ENCODE results near the gene MYRF.

Gene MYRF

DNA sequence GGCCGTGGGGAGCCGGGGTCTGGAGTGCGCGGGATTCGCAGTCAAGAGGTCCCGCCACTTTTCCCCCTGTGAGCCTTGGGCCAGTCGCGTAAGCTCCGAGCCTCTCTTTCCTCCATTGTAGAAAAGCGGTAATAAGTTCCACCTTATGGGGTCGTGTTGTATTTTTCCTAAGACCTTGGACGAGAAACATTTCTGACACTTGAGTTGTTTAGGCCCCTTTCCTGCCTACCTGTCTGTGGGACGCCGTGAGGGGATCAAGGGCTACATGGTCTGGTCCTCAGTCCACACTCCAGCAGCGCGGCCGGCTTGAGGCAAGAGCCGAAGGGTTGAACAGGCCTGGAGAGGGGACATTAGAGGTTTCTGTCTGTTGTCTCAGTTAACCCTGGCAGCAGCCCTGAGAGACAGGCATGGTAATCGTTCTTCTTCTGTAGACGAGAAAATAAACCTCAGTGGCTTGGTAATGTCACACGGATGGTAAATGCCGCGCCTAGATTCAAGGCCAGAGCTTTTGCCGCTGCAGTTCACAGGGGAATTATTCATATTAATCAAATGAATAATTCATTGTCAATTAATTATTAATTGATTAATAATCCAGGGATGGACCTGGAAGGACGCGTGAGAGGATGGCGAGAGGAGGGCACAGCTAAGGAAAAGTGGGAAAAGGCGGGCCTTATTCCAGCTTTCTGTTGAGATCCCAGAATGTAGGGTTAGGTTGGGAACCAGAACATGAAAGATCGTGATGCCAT lies 40.8 kb downstream of the MYRF start:
- H3K4me1 ChIP-seq (ENCODE audit: control insufficient read depth in 2 of 2, insufficient read depth in 1 of 2, low read depth in 1 of 2, low read length in 2 of 2): peaks cover 3 to 11% of the 10 kb centered on the region in 2 donors
- peak overlapping the region; percentile 33 for H2AK5ac ChIP-seq (ENCODE audit: low read depth, low read length)
- H3K4ac ChIP-seq (ENCODE audit: low read length): no peak overlapping the region

DNA sequence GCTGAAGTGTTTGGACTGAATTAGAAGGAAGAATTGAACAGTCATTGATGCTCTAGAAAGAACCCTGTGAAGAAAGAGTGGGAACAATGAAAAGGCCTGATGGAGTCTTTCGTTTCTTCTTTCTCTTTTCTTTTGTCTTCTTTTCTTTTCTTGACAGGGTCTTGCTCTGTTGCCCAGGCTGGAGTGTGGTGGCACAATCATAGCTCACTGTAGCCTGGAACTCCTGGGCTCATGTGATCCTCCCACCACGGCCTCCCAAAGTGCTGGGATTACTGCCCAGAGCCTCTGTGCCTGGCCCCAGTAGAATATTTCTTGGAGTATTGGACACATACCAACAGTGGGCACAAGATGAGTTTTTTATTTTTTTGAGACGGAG lies 41.4 kb downstream of the MYRF start:
- Histone ChIP-seq H3K4me1 (ENCODE audit: control insufficient read depth in 2 of 2, insufficient read depth in 1 of 2, low read depth in 1 of 2, low read length in 2 of 2) (peaks cover 3 to 11% of the 10 kb centered on the region in 2 donors), H4K91ac (ENCODE audit: low read depth, low read length, poor library complexity) (no peak overlapping the region), H3K18ac (ENCODE audit: low read length) (no peak overlapping the region), H4K8ac (ENCODE audit: low read depth, low read length) (no peak overlapping the region), H3K9ac (ENCODE audit: low read depth, low read length, poor library complexity) (no peak overlapping the region), H3K14ac (ENCODE audit: low read length) (no peak overlapping the region), H2BK15ac (ENCODE audit: low read length) (no peak overlapping the region), H3K9me3 (replicated peaks in 1 of 2; ENCODE audit: control insufficient read depth in 2 of 2, insufficient read depth in 1 of 2, low read depth in 1 of 2, low read length in 2 of 2) (no peaks in the 10 kb centered on the region), H3K27me3 (ENCODE audit: control insufficient read depth in 3 of 3, insufficient read depth in 3 of 3, low read depth in 1 of 3, low read length in 3 of 3) (no peaks in the 10 kb centered on the region), H3K27ac (replicated peaks; ENCODE audit: low read length) (no peak overlapping the region), H2BK5ac (ENCODE audit: low read length) (no peak overlapping the region), H2BK12ac (ENCODE audit: low read length) (no peak overlapping the region), H2BK120ac (ENCODE audit: low read depth, low read length) (no peak overlapping the region), H3K23ac (ENCODE audit: low read depth, low read length, poor library complexity) (no peak overlapping the region), H3K79me1 (ENCODE audit: low read depth, low read length) (peaks cover 12% of the 10 kb centered on the region), H2AK5ac (ENCODE audit: low read depth, low read length) (no peak overlapping the region), H3K4ac (ENCODE audit: low read length) (no peak overlapping the region), H3K4me3 (ENCODE audit: low read length in 2 of 2) (peak overlapping the region; percentile 40 to 98), H3K36me3 (replicated peaks in 1 of 2; ENCODE audit: control insufficient read depth in 2 of 2, insufficient read depth in 2 of 2, low read length in 2 of 2) (peaks cover 35 to 67% of the 10 kb centered on the region in 2 donors), H2AFZ (ENCODE audit: low read length) (no peak overlapping the region), H3K4me2 (ENCODE audit: insufficient read depth, low read length, poor library complexity, severe bottlenecking) (peak overlapping the region; percentile 67)
- no peak for DNase-seq (ENCODE audit: low spot score)
- WGBS, 2 donors (ENCODE audit: extremely low coverage in 2 of 2, insufficient read length in 2 of 2, insufficient replicate concordance in 1 of 2): no CpG with 5 or more reads among the region's 3 CpGs

More for the DNA sequence above, 40.8 kb downstream of the MYRF start:
- Histone ChIP-seq H3K14ac (ENCODE audit: low read length) (no peak overlapping the region), H3K36me3 (replicated peaks in 1 of 2; ENCODE audit: control insufficient read depth in 2 of 2, insufficient read depth in 2 of 2, low read length in 2 of 2) (peaks cover 39 to 67% of the 10 kb centered on the region in 2 donors), H3K9me3 (replicated peaks in 1 of 2; ENCODE audit: control insufficient read depth in 2 of 2, insufficient read depth in 1 of 2, low read depth in 1 of 2, low read length in 2 of 2) (no peaks in the 10 kb centered on the region), H3K4me3 (ENCODE audit: low read length in 2 of 2) (peak overlapping the region; percentile 93 to 98), H4K91ac (ENCODE audit: low read depth, low read length, poor library complexity) (no peak overlapping the region), H3K27me3 (ENCODE audit: control insufficient read depth in 3 of 3, insufficient read depth in 3 of 3, low read depth in 1 of 3, low read length in 3 of 3) (no peaks in the 10 kb centered on the region), H3K23ac (ENCODE audit: low read depth, low read length, poor library complexity) (no peak overlapping the region), H4K8ac (ENCODE audit: low read depth, low read length) (no peak overlapping the region), H2AFZ (ENCODE audit: low read length) (peak overlapping the region; percentile 98), H3K27ac (replicated peaks; ENCODE audit: low read length) (peak overlapping the region; percentile 32), H2BK15ac (ENCODE audit: low read length) (no peak overlapping the region), H2BK5ac (ENCODE audit: low read length) (peak overlapping the region; percentile 96), H3K18ac (ENCODE audit: low read length) (peak overlapping the region; percentile 93), H3K79me1 (ENCODE audit: low read depth, low read length) (peaks cover 12% of the 10 kb centered on the region), H3K9ac (ENCODE audit: low read depth, low read length, poor library complexity) (peak overlapping the region; percentile 89), H2BK12ac (ENCODE audit: low read length) (no peak overlapping the region), H2BK120ac (ENCODE audit: low read depth, low read length) (no peak overlapping the region), H3K4me2 (ENCODE audit: insufficient read depth, low read length, poor library complexity, severe bottlenecking) (peak overlapping the region; percentile 67)
- WGBS, 2 donors (ENCODE audit: extremely low coverage in 2 of 2, insufficient read length in 2 of 2, insufficient replicate concordance in 1 of 2): no CpG with 5 or more reads among the region's 29 CpGs
- no peak for DNase-seq (ENCODE audit: low spot score)

DNA sequence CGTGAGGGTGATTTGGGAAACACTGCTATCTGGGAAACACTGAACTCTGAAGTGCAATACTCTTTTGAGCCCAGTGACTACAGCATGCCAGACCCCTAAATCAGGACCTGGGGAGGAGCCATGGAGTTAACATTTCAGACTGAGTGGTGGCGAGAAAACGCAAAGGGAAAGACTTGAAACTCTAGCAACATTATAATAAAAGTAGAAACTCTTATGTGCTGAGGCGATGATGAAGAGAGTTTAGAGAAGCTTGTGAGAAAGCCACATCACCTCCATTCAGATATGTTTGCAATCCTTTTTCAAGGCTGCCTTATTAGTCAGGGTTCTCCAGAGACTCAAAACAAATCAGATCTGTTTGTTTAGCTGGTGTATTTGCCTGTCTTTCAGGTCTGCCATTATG lies 42.1 kb downstream of the MYRF start:
- H2BK5ac ChIP-seq (ENCODE audit: low read length): no peak overlapping the region
- H3K9ac ChIP-seq (ENCODE audit: low read depth, low read length, poor library complexity): no peak overlapping the region
- no peak overlapping the region for H3K18ac ChIP-seq (ENCODE audit: low read length)
- H2AK5ac ChIP-seq (ENCODE audit: low read depth, low read length): no peak overlapping the region
- peaks cover 30 to 67% of the 10 kb centered on the region in 2 donors for H3K36me3 ChIP-seq (replicated peaks in 1 of 2; ENCODE audit: control insufficient read depth in 2 of 2, insufficient read depth in 2 of 2, low read length in 2 of 2)
- H3K4me1 ChIP-seq (ENCODE audit: control insufficient read depth in 2 of 2, insufficient read depth in 1 of 2, low read depth in 1 of 2, low read length in 2 of 2): peaks cover 3 to 11% of the 10 kb centered on the region in 2 donors
- no peak overlapping the region for H2BK12ac ChIP-seq (ENCODE audit: low read length)
- H3K4ac ChIP-seq (ENCODE audit: low read length): no peak overlapping the region
- no CpG with 5 or more reads among the region's 4 CpGs for WGBS, 2 donors (ENCODE audit: extremely low coverage in 2 of 2, insufficient read length in 2 of 2, insufficient replicate concordance in 1 of 2)
- no peak overlapping the region for H3K4me2 ChIP-seq (ENCODE audit: insufficient read depth, low read length, poor library complexity, severe bottlenecking)
- no peak overlapping the region for H3K23ac ChIP-seq (ENCODE audit: low read depth, low read length, poor library complexity)
- H4K91ac ChIP-seq (ENCODE audit: low read depth, low read length, poor library complexity): no peak overlapping the region
- no peak overlapping the region for H3K4me3 ChIP-seq (ENCODE audit: low read length in 2 of 2)
- no peak overlapping the region for H2BK120ac ChIP-seq (ENCODE audit: low read depth, low read length)
- no peak overlapping the region for H3K14ac ChIP-seq (ENCODE audit: low read length)
- H3K9me3 ChIP-seq (replicated peaks in 1 of 2; ENCODE audit: control insufficient read depth in 2 of 2, insufficient read depth in 1 of 2, low read depth in 1 of 2, low read length in 2 of 2): no peaks in the 10 kb centered on the region
- H3K27ac ChIP-seq (replicated peaks; ENCODE audit: low read length): no peak overlapping the region
- peaks cover 11% of the 10 kb centered on the region for H3K79me1 ChIP-seq (ENCODE audit: low read depth, low read length)
- H2BK15ac ChIP-seq (ENCODE audit: low read length): no peak overlapping the region
- H2AFZ ChIP-seq (ENCODE audit: low read length): no peak overlapping the region
- no peaks in the 10 kb centered on the region for H3K27me3 ChIP-seq (ENCODE audit: control insufficient read depth in 3 of 3, insufficient read depth in 3 of 3, low read depth in 1 of 3, low read length in 3 of 3)
- no peak overlapping the region for H4K8ac ChIP-seq (ENCODE audit: low read depth, low read length)
- no peak for DNase-seq (ENCODE audit: low spot score)

DNA sequence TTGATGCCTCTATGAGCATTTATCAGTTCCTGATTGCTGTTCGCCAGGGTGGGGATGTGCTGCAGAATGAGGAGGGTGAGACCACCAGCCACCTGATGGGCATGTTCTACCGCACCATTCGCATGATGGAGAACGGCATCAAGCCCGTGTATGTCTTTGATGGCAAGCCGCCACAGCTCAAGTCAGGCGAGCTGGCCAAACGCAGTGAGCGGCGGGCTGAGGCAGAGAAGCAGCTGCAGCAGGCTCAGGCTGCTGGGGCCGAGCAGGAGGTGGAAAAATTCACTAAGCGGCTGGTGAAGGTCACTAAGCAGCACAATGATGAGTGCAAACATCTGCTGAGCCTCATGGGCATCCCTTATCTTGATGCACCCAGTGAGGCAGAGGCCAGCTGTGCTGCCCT lies 43.0 kb downstream of the MYRF start:
- H4K91ac ChIP-seq (ENCODE audit: low read depth, low read length, poor library complexity): no peak overlapping the region
- no peak overlapping the region for H3K14ac ChIP-seq (ENCODE audit: low read length)
- H3K9ac ChIP-seq (ENCODE audit: low read depth, low read length, poor library complexity): peak overlapping the region; percentile 21
- H3K36me3 ChIP-seq (replicated peaks in 1 of 2; ENCODE audit: control insufficient read depth in 2 of 2, insufficient read depth in 2 of 2, low read length in 2 of 2): peaks cover 26 to 67% of the 10 kb centered on the region in 2 donors
- H3K4me1 ChIP-seq (ENCODE audit: control insufficient read depth in 2 of 2, insufficient read depth in 1 of 2, low read depth in 1 of 2, low read length in 2 of 2): peaks cover 3 to 11% of the 10 kb centered on the region in 2 donors
- no peak overlapping the region for H2AK5ac ChIP-seq (ENCODE audit: low read depth, low read length)
- H3K4me2 ChIP-seq (ENCODE audit: insufficient read depth, low read length, poor library complexity, severe bottlenecking): no peak overlapping the region
- no peak overlapping the region for H4K8ac ChIP-seq (ENCODE audit: low read depth, low read length)
- H3K79me1 ChIP-seq (ENCODE audit: low read depth, low read length): peaks cover 9% of the 10 kb centered on the region
- no peak overlapping the region for H3K27ac ChIP-seq (replicated peaks; ENCODE audit: low read length)
- no peak overlapping the region for H3K18ac ChIP-seq (ENCODE audit: low read length)
- H3K23ac ChIP-seq (ENCODE audit: low read depth, low read length, poor library complexity): peak overlapping the region; percentile 62
- H2BK5ac ChIP-seq (ENCODE audit: low read length): no peak overlapping the region
- no peak for DNase-seq (ENCODE audit: low spot score)
- peak overlapping the region in 1 of 2 donors; percentile 37 for H3K4me3 ChIP-seq (ENCODE audit: low read length in 2 of 2)
- no peak overlapping the region for H2BK120ac ChIP-seq (ENCODE audit: low read depth, low read length)
- H3K4ac ChIP-seq (ENCODE audit: low read length): no peak overlapping the region
- no peaks in the 10 kb centered on the region for H3K27me3 ChIP-seq (ENCODE audit: control insufficient read depth in 3 of 3, insufficient read depth in 3 of 3, low read depth in 1 of 3, low read length in 3 of 3)
- H2BK12ac ChIP-seq (ENCODE audit: low read length): no peak overlapping the region
- no peak overlapping the region for H2AFZ ChIP-seq (ENCODE audit: low read length)
- WGBS, 2 donors (ENCODE audit: extremely low coverage in 2 of 2, insufficient read length in 2 of 2, insufficient replicate concordance in 1 of 2): no CpG with 5 or more reads among the region's 12 CpGs
- no peak overlapping the region for H2BK15ac ChIP-seq (ENCODE audit: low read length)
- H3K9me3 ChIP-seq (replicated peaks in 1 of 2; ENCODE audit: control insufficient read depth in 2 of 2, insufficient read depth in 1 of 2, low read depth in 1 of 2, low read length in 2 of 2): no peaks in the 10 kb centered on the region

Data from neuronal stem cell (in vitro differentiated cells).